GM10847 (cell line): ENCODE data around the gene BBLN.

Experiments
- POLR2A ChIP-seq: IDR thresholded peaks from 2 replicates; pipeline ENCODE4 v1.6.1; 2011; ENCODE audit not compliant: insufficient read length; ENCODE audit errors: extremely low read depth

The BBLN gene

GRCh38 chr9:128190516-128191405, 30.7 kb downstream of the BBLN start:
- no peak for TF ChIP-seq POLR2A

- TF ChIP-seq POLR2A: peak; percentile 86
These were observed 31.5 kb downstream of the BBLN start, which contains the start of gene CIZ1 for GRCh38 chr9:128191406-128192046. Gene CIZ1 (minus strand): TSS chr9:128191572. CDS start chr9:128190857, 715 bp downstream.

GRCh38 chr9:128192601-128193371, 32.7 kb downstream of the BBLN start:
- no peak for TF ChIP-seq POLR2A

GRCh38 chr9:128193469-128194096, 33.5 kb downstream of the BBLN start:
- TF ChIP-seq POLR2A: no peak

- no peak for TF ChIP-seq POLR2A
These were observed 41.6 kb downstream of the BBLN start for GRCh38 chr9:128201441-128202369.

GRCh38 chr9:128202648-128203023, 42.6 kb downstream of the BBLN start:
- TF ChIP-seq POLR2A: no peak

- no peak for TF ChIP-seq POLR2A
These were observed 43.1 kb downstream of the BBLN start, which contains the start of gene DNM1 for GRCh38 chr9:128203024-128203706. Gene DNM1 (plus strand): TSS chr9:128203379. CDS start chr9:128203471, 92 bp downstream.

- no peak for TF ChIP-seq POLR2A
These were observed 43.9 kb downstream of the BBLN start for GRCh38 chr9:128203707-128204551.

GRCh38 chr9:128204858-128205257, 44.8 kb downstream of the BBLN start:
- no peak for TF ChIP-seq POLR2A

- TF ChIP-seq POLR2A: no peak
These were observed 45.4 kb downstream of the BBLN start for GRCh38 chr9:128205296-128205944.

GRCh38 chr9:128206484-128206883, 46.4 kb downstream of the BBLN start:
- no peak for TF ChIP-seq POLR2A

- TF ChIP-seq POLR2A: no peak
These were observed 47.1 kb downstream of the BBLN start for GRCh38 chr9:128206916-128207910.
